Kidney (tissue), 14 donors: ENCODE results near the gene ZBTB40. TPM values are rescaled to one million over a fixed set of nuclear protein-coding genes. Genes with fewer than 3 reads are reported as not detected.

ENCODE experiments used
- DNase-seq, 5 donors: peaks; one replicate each; pipeline ENCODE4 v3.0.0-alpha.2; 2013 to 2020
- FAIRE-seq: peaks from 2 replicates; lab custom pipeline; 2012; peaks lifted over from hg19 to GRCh38; lab: Jason Lieb, UNC
- H3K27ac ChIP-seq, 2 donors: one replicate each; pipeline ENCODE4 v1.7.0; 2013; ENCODE audit warnings: low read depth in 2 of 2, low read length in 2 of 2, inconsistent platforms in 1 of 2
- H3K27me3 ChIP-seq: one replicate; pipeline ENCODE4 v1.7.1; 2013; ENCODE audit warnings: low read length, inconsistent platforms; ENCODE audit not compliant: control insufficient read depth, insufficient read depth
- H3K36me3 ChIP-seq, 3 donors: one replicate each; pipeline versions ENCODE4 v1.7.0 to v1.7.1; 2013; ENCODE audit warnings: low read length in 3 of 3, control low read depth in 1 of 3, inconsistent platforms in 1 of 3; ENCODE audit not compliant: insufficient read depth in 3 of 3, control insufficient read depth in 2 of 3
- H3K4me1 ChIP-seq, 3 donors: one replicate each; pipeline versions ENCODE4 v1.7.0 to v1.7.1; 2013; ENCODE audit warnings: low read length in 3 of 3, inconsistent platforms in 1 of 3, low read depth in 1 of 3; ENCODE audit not compliant: control insufficient read depth in 2 of 3, insufficient read depth in 2 of 3
- H3K4me3 ChIP-seq, 3 donors: one replicate each; pipeline versions ENCODE4 v1.7.0 to v1.8.1; 2013; ENCODE audit warnings: low read length in 3 of 3, control low read depth in 1 of 3, inconsistent platforms in 1 of 3
- H3K9ac ChIP-seq, 3 donors: one replicate each; pipeline versions ENCODE4 v1.7.0 to v1.7.1; 2013; ENCODE audit warnings: low read length in 3 of 3, control low read depth in 1 of 3, inconsistent platforms in 1 of 3
- H3K9me3 ChIP-seq, 3 donors: one replicate each; pipeline versions ENCODE4 v1.7.0 to v1.7.1; 2013; ENCODE audit warnings: low read length in 3 of 3, control low read depth in 1 of 3, inconsistent platforms in 1 of 3; ENCODE audit not compliant: control insufficient read depth in 2 of 3, insufficient read depth in 1 of 3
- intact Hi-C: fragments of 100-400 bp; cut with DNase I; formaldehyde crosslinking; loops from one replicate; pipeline ENCODE4 v1.11.1; 2022
- polyA plus RNA-seq: library from polyadenylated mRNA; stranded (reverse); fragments of 350-450 nt; fragmentation: Illumina TruSeq; extraction: RNeasy Lipid Tissue Mini Kit (QIAGEN cat#74804); gene quantifications from one replicate; pipeline ENCODE4 v1.2.3, GENCODE V29; 2014; ENCODE audit warnings: low read depth, low replicate concordance; ENCODE audit not compliant: insufficient read depth
- total RNA-seq: library from RNA; stranded (reverse); fragmentation: NEBNext Ultra II Directional; extraction: Animal tissue kit (Norgen Biotek cat#: 25700); gene quantifications from one replicate; pipeline ENCODE4 v1.2.1, GENCODE V29; 2021
- TF ChIP-seq, protein P1 (sequence below): IDR thresholded peaks from 3 replicates; pipeline ENCODE4 v1.5.1; 2012; ENCODE audit warnings: mild to moderate bottlenecking, moderate library complexity, borderline replicate concordance; ENCODE audit not compliant: insufficient read depth; ENCODE audit errors: extremely low read depth
- donor health status: control.
- donor health status: control.
- donor health status: control.
- donor health status: control.
- donor health status: control.
- donor health status: DM: yes; HTN: yes; CAD: no.
- donor health status: Normal renal cell carcinoma (clear cell type).

Gene ZBTB40
- total and polyA plus RNA-seq, 2 donors from 2014 or later = 4.3 to 17.4 TPM

- TF ChIP-seq, protein P1, sequence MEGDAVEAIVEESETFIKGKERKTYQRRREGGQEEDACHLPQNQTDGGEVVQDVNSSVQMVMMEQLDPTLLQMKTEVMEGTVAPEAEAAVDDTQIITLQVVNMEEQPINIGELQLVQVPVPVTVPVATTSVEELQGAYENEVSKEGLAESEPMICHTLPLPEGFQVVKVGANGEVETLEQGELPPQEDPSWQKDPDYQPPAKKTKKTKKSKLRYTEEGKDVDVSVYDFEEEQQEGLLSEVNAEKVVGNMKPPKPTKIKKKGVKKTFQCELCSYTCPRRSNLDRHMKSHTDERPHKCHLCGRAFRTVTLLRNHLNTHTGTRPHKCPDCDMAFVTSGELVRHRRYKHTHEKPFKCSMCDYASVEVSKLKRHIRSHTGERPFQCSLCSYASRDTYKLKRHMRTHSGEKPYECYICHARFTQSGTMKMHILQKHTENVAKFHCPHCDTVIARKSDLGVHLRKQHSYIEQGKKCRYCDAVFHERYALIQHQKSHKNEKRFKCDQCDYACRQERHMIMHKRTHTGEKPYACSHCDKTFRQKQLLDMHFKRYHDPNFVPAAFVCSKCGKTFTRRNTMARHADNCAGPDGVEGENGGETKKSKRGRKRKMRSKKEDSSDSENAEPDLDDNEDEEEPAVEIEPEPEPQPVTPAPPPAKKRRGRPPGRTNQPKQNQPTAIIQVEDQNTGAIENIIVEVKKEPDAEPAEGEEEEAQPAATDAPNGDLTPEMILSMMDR = no peak
- FAIRE-seq (no peak), DNase-seq (no peak)
- H3K9ac ChIP-seq = no peak overlapping the region
- peaks cover 0 to 8% (median 0%) of the 10 kb centered on the region in 3 donors for H3K9me3 ChIP-seq
- no peaks in the 10 kb centered on the region for H3K27me3 ChIP-seq
- no peaks in the 10 kb centered on the region for H3K4me1 ChIP-seq
- no peaks in the 10 kb centered on the region for H3K36me3 ChIP-seq
- H3K27ac ChIP-seq = no peak overlapping the region
- H3K4me3 ChIP-seq = no peak overlapping the region
- intact Hi-C loops = no loop called here
Measured at GRCh38 chr1:22575532-22576149, 124.0 kb downstream of the ZBTB40 start.

- no peaks in the 10 kb centered on the region for H3K4me1 ChIP-seq
- peaks cover 0 to 8% (median 0%) of the 10 kb centered on the region in 3 donors for H3K9me3 ChIP-seq
- no peak for DNase-seq
- H3K27ac ChIP-seq = no peak overlapping the region
- H3K4me3 ChIP-seq = no peak overlapping the region
- no peak overlapping the region for H3K9ac ChIP-seq
- no peaks in the 10 kb centered on the region for H3K27me3 ChIP-seq
- no peak for FAIRE-seq
- no peaks in the 10 kb centered on the region for H3K36me3 ChIP-seq
- TF ChIP-seq, protein P1 = no peak
- intact Hi-C loops = no loop called here
Measured at GRCh38 chr1:22576150-22576544, 124.5 kb downstream of the ZBTB40 start.

DNA sequence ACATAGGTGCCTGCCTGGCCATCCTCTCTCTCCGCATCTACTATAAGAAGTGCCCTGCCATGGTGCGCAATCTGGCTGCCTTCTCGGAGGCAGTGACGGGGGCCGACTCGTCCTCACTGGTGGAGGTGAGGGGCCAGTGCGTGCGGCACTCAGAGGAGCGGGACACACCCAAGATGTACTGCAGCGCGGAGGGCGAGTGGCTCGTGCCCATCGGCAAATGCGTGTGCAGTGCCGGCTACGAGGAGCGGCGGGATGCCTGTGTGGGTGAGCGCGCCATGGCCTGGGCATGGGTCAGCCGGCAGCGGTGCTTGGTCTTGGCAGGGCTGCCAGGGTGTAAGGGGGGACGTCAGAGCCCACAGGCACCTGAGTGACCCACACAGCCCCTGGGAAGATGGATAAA lies 125.0 kb downstream of the ZBTB40 start:
- H3K27ac ChIP-seq = no peak overlapping the region
- no peak overlapping the region for H3K9ac ChIP-seq
- H3K4me1 ChIP-seq = no peaks in the 10 kb centered on the region
- DNase-seq (no peak), FAIRE-seq (no peak)
- H3K9me3 ChIP-seq = peaks cover 0 to 8% (median 0%) of the 10 kb centered on the region in 3 donors
- no peak overlapping the region for H3K4me3 ChIP-seq
- TF ChIP-seq, protein P1 = no peak
- no peaks in the 10 kb centered on the region for H3K27me3 ChIP-seq
- no peaks in the 10 kb centered on the region for H3K36me3 ChIP-seq
- intact Hi-C loops = no loop called here
